Stimulated activated CD8-positive, alpha-beta memory T cell treated with anti-CD3 and anti-CD28 coated beads, Interleukin-15, amount 100 ng/mL, for 48 hours (primary cell): ENCODE data around the gene APEH.

Source experiments
- DNase-seq, 2 donors: peaks; one replicate each; pipeline ENCODE4 v3.0.0-alpha.2; 2020; ENCODE audit warnings: low read depth in 2 of 2

The APEH gene

DNA sequence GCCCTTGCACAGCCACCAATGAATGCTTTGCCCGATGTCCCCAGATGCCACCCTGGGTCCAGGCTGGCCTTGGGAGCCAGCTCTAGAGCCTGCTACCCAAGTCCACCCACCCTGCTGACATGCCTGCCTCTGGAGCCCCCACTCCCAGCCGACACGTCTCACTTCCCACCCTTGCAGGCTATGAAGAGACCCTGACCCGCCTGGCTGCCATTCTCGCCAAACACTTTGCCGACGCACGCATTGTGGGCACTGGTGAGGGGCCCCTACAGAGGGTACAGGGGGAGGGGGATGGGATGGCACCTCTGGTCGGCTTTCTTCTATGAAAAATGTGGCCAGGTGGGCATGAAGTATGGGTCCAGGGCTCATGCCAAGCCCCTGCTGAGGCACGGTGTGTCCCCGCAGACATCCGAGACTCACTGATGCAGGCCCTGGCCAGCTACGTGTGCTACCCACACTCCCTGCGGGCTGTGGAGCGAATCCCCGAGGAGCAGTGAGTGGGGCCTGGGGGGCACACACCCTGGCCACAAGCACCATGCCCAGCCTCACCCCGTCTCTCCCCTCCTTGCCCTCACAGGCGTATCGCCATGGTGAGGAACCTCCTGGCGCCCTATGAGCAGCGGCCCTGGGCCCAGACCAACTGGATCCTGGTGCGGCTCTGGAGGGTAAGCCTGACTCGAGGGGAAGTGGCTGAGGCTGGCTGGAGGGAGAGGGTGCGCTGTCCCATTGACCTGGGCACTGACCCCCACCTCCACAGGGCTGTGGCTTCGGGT is 39.4 kb downstream of the APEH start:
- DNase-seq: no peak

DNA sequence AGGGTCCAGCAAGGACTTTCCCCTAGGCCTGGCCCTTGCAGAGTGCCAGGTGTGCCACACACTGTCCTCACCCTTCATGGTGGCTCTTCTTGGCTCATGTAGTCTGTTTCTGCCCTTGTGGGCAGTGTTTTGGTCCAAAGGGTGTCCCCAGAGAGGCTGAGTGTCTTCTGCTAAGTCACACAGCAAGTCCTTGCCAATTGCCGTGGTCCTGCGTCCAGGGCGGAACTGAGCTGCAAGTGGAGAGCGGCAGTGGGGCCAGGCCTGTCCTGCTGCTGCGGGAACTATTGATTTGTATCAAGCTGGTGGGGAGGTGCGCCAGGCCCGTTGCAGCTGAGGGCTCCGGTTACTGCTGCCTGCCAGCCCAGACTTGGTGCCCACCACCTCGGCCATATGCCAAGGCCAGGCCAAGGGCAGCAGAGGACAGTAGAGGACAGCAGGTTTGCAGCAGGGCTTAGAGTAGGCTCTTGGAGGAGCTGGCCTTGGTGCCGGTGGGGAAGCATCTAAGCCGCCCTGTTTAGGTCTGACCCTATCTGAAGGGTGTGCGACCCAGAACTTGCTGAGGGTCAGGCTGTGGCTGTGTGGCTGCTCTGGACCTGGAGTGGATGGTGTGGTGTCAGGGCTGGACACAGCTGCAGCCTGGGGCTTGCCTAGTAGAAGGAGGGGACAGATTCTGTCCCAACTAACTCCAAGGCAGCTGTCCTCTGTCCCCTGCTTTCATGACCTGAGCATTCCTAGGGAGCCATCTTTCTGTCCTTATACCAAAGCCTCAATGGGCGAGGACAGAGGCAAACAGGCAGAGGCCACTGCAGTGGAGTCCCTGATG is 40.8 kb downstream of the APEH start:
- no peak for DNase-seq

GRCh38 chr3:49715611-49716121 is 41.5 kb downstream of the APEH start:
- no peak for DNase-seq

GRCh38 chr3:49716169-49716568 is 42.0 kb downstream of the APEH start:
- DNase-seq: no peak

GRCh38 chr3:49716691-49717210 is 42.6 kb downstream of the APEH start:
- DNase-seq: no peak

DNA sequence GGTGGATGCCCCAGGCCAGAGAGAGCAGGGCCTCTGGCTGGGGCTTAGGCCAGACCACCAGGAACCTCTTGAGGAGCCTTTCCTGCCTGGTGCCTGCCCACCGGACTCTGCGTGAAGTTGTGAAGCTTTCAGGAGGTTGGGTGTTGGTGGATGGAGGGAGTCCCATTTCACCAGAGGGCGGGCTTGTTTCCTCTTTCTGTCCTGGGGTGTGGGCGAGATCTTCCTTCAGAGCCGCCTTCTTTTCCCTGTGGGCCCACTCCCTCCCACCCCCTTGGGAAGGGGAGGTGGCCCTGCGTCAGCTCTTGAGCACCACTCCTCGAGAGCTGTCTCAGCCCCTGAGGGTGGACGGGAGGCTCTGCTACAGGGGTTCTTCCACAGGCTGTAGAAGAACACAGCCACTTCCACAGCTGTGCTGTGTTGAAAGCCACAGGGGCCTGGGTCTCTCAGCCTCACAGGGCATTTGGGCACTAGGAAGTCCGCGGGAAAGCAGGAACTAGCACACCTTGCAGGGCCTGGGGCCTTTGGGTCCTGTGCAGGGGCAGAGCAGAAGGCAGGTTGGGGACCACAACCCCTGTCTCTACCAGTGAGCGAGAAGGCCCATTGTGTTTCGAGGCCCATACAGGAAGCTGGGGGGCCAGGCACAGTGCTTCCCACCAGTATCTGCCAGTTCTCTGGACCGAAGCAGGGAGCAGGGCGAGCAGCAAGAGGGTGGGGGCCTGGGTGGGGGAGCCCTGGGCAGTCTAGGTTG is 43.2 kb downstream of the APEH start:
- DNase-seq: no peak

DNA sequence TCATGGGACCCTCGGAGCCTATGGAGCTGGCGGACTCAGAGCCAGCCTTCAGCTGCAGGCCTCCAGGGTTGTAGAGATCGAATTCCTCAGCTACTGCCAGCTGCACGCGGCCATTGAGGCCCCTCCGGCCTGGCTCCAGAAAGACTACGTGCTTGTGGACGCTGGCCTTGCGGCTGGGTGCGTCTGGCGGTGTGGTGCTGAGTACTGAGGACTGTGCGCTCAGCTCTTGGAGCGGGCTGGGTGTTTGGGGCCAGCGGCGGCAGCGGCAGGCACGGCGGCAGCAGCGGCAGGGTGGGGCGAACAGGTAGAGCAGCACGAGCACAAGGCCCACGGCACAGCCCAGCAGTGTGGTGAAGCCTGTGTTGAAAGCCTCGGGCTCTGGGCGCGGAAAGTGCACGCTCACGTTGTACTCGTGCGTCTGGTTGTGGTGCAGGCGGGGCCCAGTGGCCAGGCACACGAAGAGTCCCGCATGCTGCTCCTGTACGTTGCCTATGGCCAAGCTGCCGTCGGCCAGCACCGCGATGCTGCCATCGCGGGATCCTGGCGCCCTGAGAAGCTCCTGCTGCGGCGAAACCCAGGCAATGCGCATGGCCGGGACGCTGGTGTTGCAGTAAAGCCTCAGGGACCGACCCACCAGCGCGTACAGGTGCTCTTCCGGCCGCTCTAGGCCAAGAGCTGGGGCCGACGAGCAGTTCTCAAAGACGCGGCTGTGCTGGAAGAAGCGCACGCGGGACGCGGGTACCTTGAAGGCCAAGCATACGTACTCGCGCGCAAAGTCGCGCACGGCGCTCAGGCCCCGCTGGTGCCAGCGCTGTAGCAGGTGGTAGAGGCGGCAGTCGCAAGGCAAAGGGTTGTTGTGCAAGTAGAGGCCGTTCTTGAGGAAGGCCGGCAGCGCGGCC is 44.1 kb downstream of the APEH start:
- no peak for DNase-seq

DNA sequence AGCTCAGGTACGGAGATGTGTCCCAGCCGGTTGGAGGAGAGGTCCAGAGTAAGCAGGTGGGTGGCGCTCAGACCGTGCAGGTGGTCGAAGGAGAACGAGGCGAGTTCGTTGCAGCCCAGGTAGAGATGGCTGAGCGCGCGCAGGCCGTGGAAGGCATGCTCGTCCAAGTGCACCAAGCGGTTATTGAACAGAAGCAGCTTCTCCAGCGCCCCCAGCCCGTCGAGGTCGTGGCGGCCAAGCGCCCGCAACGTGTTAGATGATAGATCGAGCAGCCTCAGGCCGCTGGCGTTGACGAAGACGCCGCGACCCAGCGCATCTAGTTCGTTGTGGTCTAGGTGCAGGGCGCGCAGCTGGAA is 44.7 kb downstream of the APEH start:
- DNase-seq: no peak

DNA sequence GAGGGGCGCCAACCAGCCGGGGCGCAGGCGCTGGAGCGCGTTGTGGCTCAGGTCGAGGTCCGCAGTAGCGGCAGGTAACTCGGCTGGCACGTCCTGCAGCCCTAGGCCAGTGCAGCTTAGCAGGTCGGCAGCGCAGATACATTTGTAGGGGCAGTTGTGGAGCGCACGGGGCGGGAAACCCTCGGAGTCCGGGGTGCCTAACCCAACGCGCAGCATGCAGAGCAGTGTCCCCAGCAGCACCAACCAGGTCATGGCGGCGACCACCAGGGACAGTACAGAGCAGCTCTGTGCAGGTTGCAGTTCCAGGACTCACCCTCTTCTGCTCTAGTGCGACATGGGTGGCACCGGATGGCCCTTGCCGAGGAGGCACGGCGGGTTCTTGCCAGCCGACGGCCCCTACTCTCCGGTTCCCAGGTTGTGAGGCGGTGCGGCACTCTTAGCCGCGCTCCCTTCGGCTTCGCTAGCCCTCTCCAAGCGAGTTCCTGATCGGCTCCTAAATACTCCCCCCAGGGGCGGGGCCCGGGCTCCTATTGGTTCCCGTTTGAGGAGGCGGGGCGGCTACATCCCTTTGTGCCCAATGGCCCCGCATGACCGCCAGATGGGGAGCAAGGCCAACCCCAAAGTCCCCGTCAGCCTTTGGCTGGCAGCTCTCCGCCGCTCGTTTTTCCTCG is 45.2 kb downstream of the APEH start, which contains the start of gene AMIGO3:
Gene AMIGO3 (minus strand): TSS at position 471 of the 671 bp plus-strand sequence. CDS start 219 bp downstream, at position 252.
- peak; percentile 86 to 89 for DNase-seq

- no peak for DNase-seq
Observed at GRCh38 chr3:49720855-49721595, 46.9 kb downstream of the APEH start.

DNA sequence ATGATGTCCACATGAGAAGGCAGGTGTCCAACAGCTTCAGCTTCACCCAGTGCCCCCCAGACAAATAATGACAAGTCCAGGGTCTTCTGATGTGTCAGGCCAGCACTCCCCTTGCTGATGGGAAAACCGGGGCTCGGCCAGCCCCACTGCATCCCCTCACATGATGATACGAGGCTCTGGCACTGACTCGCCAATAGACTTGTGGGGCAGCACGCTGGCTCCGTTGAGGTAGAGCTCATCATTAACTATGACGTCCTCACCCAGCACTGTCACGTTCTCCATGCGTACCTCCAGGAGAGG is 47.4 kb downstream of the APEH start:
- DNase-seq: no peak

DNA sequence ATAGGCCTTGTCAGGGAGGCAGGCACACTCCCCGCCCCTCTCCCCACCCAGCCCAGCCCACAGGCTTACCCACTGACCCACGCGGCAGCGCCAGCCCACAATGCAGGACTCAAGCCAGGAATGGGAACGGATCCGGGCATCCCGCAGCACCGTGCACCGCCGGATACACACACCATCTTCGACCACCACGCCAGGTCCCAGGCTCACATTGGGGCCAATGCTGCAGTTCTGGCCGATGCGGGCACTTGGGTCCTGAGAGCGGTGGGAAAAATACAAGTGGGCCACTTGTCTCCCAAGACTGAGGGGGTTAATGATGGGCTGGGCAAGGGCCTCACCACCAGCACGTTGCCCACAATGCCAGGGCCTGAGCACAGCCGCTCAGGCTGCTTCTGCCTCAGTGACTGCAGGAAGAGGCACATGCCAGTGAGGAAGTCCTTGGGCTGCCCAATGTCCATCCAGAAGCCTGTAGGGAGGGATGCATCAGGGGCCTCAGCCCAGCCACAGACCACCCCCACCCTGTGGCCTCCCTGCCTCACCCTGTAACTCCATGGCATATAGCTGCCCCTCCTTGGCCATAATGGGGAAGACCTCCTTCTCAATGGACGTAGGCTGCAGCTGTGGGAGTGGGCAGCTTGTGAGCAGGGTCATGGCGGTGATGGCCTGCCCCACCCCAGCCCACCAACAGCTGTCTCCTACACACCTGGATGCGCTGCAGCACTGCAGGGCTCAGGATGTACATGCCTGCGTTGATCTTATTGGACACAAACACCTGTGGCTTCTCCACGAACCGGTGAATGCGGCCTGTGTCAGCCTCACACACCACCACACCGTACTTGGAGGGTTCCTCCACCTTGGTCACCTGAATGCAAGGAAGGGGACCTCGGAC is 48.0 kb downstream of the APEH start:
- no peak for DNase-seq

DNA sequence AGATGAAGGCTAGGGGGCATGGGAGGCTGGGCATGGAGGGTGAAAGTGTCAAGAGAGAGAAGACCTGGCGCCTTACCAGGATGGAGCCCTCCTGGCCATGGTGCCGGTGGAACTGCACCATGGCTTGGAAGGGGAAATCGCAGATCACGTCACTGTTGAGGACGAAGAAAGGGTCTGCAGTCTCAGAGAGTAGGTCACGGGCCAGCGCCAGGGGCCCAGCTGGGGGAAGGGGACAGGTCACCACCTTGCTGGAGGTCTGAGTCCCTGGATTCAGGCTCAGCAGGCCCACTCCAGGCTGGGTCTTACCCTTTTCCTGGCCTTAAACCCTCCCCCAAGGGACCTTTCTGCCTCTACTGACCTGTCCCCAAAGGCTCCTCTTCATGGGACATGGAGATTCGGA is 48.7 kb downstream of the APEH start:
- DNase-seq: no peak

GRCh38 chr3:49723296-49723627 is 49.1 kb downstream of the APEH start:
- DNase-seq: peak; percentile 35 to 45

- DNase-seq: peak; percentile 94
Observed at GRCh38 chr3:49723628-49724551, 49.7 kb downstream of the APEH start, which contains the start of gene GMPPB. GMPPB (minus strand) TSS chr3:49723951; CDS start chr3:49723726, 225 bp downstream.

GRCh38 chr3:49724586-49724985 is 50.4 kb downstream of the APEH start:
- no peak for DNase-seq

- DNase-seq: no peak
Observed at GRCh38 chr3:49725906-49726681, 51.9 kb downstream of the APEH start.
